ENCODE data around the gene TMEM53. TPM values are rescaled to one million over a fixed set of nuclear protein-coding genes. Genes with fewer than 3 reads are reported as not detected.

The TMEM53 gene
- total RNA-seq, 1 donor from 2014 or later, result 12.2 TPM

GRCh38 chr1:44695671-44696070 lies 21.4 kb upstream of the TMEM53 start:
- no peak for TF ChIP-seq CTCF (IDR thresholded peaks at IDR 0.05; ENCODE audit: insufficient read depth, low read length, poor library complexity, severe bottlenecking)
- H3K27me3 ChIP-seq (ENCODE audit: control insufficient read depth, insufficient read depth, low read length), result no peaks in the 10 kb centered on the region
- DNase-seq (ENCODE audit: low read depth), result no peak
- H3K4me3 ChIP-seq (ENCODE audit: low read depth, low read length), result no peak overlapping the region
- no peaks in the 10 kb centered on the region for H3K36me3 ChIP-seq (ENCODE audit: control insufficient read depth, insufficient read depth, low read length)

GRCh38 chr1:44694863-44695478 lies 20.7 kb upstream of the TMEM53 start:
- no peaks in the 10 kb centered on the region for H3K27me3 ChIP-seq (ENCODE audit: control insufficient read depth, insufficient read depth, low read length)
- no peaks in the 10 kb centered on the region for H3K36me3 ChIP-seq (ENCODE audit: control insufficient read depth, insufficient read depth, low read length)
- DNase-seq (ENCODE audit: low read depth), result no peak
- no peak for TF ChIP-seq CTCF (IDR thresholded peaks at IDR 0.05; ENCODE audit: insufficient read depth, low read length, poor library complexity, severe bottlenecking)
- no peak overlapping the region for H3K4me3 ChIP-seq (ENCODE audit: low read depth, low read length)

GRCh38 chr1:44693900-44694299 lies 19.6 kb upstream of the TMEM53 start:
- no peaks in the 10 kb centered on the region for H3K27me3 ChIP-seq (ENCODE audit: control insufficient read depth, insufficient read depth, low read length)
- no peak for TF ChIP-seq CTCF (IDR thresholded peaks at IDR 0.05; ENCODE audit: insufficient read depth, low read length, poor library complexity, severe bottlenecking)
- no peak overlapping the region for H3K4me3 ChIP-seq (ENCODE audit: low read depth, low read length)
- H3K36me3 ChIP-seq (ENCODE audit: control insufficient read depth, insufficient read depth, low read length), result no peaks in the 10 kb centered on the region
- no peak for DNase-seq (ENCODE audit: low read depth)

- H3K27me3 ChIP-seq (ENCODE audit: control insufficient read depth, insufficient read depth, low read length), result no peaks in the 10 kb centered on the region
- no peak for TF ChIP-seq CTCF (IDR thresholded peaks at IDR 0.05; ENCODE audit: insufficient read depth, low read length, poor library complexity, severe bottlenecking)
- no peak overlapping the region for H3K4me3 ChIP-seq (ENCODE audit: low read depth, low read length)
- H3K36me3 ChIP-seq (ENCODE audit: control insufficient read depth, insufficient read depth, low read length), result no peaks in the 10 kb centered on the region
- no peak for DNase-seq (ENCODE audit: low read depth)
Measured at GRCh38 chr1:44693159-44693558, 18.9 kb upstream of the TMEM53 start.

- H3K4me3 ChIP-seq (ENCODE audit: low read depth, low read length), result no peak overlapping the region
- no peaks in the 10 kb centered on the region for H3K27me3 ChIP-seq (ENCODE audit: control insufficient read depth, insufficient read depth, low read length)
- TF ChIP-seq CTCF (IDR thresholded peaks at IDR 0.05; ENCODE audit: insufficient read depth, low read length, poor library complexity, severe bottlenecking), result no peak
- no peak for DNase-seq (ENCODE audit: low read depth)
- no peaks in the 10 kb centered on the region for H3K36me3 ChIP-seq (ENCODE audit: control insufficient read depth, insufficient read depth, low read length)
Measured at GRCh38 chr1:44689447-44689765, 15.1 kb upstream of the TMEM53 start.

- Histone ChIP-seq H3K4me3 (ENCODE audit: low read depth, low read length) (no peak overlapping the region), H3K36me3 (ENCODE audit: control insufficient read depth, insufficient read depth, low read length) (no peaks in the 10 kb centered on the region), H3K27me3 (ENCODE audit: control insufficient read depth, insufficient read depth, low read length) (no peaks in the 10 kb centered on the region)
- DNase-seq (ENCODE audit: low read depth), result no peak
- no peak for TF ChIP-seq CTCF (IDR thresholded peaks at IDR 0.05; ENCODE audit: insufficient read depth, low read length, poor library complexity, severe bottlenecking)
Measured at GRCh38 chr1:44688760-44689446, 14.6 kb upstream of the TMEM53 start.
